ENCODE results near the gene MORN4.
"Not testable (repeated sequence)": the region's sequence is repeated elsewhere in the genome, so short reads cannot be mapped to it uniquely, and the experiment has no call there.

The MORN4 gene

GRCh38 chr10:97642471-97643159 is 9.3 kb upstream of the MORN4 start:
- peaks cover 12% of the 10 kb centered on the region for H3K4me1 ChIP-seq (ENCODE audit: control insufficient read depth, insufficient read depth, low read length, poor library complexity, severe bottlenecking)
- not testable (repeated sequence) for H3K27ac ChIP-seq (ENCODE audit: insufficient read depth, low read length, poor library complexity, severe bottlenecking); H3K4me3 ChIP-seq (ENCODE audit: insufficient read depth, low read depth, low read length, poor library complexity, severe bottlenecking)

GRCh38 chr10:97640868-97641811 is 7.8 kb upstream of the MORN4 start:
- Histone ChIP-seq H3K27ac (ENCODE audit: insufficient read depth, low read length, poor library complexity, severe bottlenecking) (peak overlapping the region; percentile 62), H3K9me3 (ENCODE audit: control insufficient read depth, low read length) (no peaks in the 10 kb centered on the region)
- DNase-seq: peak in 1 of 3 donors; percentile 6

More at GRCh38 chr10:97642471-97643159, 9.3 kb upstream of the MORN4 start:
- not testable (repeated sequence) for DNase-seq; H3K9me3 ChIP-seq (ENCODE audit: control insufficient read depth, low read length); H3K36me3 ChIP-seq (ENCODE audit: control insufficient read depth, insufficient read depth, low read length); H3K27me3 ChIP-seq (replicated peaks; ENCODE audit: control insufficient read depth, insufficient read depth, low read length, poor library complexity, severe bottlenecking)

GRCh38 chr10:97640174-97640867 is 7.0 kb upstream of the MORN4 start, which contains the start of gene PI4K2A:
Gene PI4K2A, plus strand, starts transcription at chr10:97640671. Its CDS starts 72 bp downstream, at chr10:97640743.
- H3K4me3 ChIP-seq (ENCODE audit: insufficient read depth, low read depth, low read length, poor library complexity, severe bottlenecking): peak within 1 kb of the TSS; percentile 93
- DNase-seq: peak; percentile 97 to 98 (median 98)

More at GRCh38 chr10:97640868-97641811, 7.8 kb upstream of the MORN4 start:
- Histone ChIP-seq H3K4me3 (ENCODE audit: insufficient read depth, low read depth, low read length, poor library complexity, severe bottlenecking) (peak overlapping the region; percentile 93), H3K4me1 (ENCODE audit: control insufficient read depth, insufficient read depth, low read length, poor library complexity, severe bottlenecking) (peaks cover 12% of the 10 kb centered on the region), H3K36me3 (ENCODE audit: control insufficient read depth, insufficient read depth, low read length) (no peaks in the 10 kb centered on the region), H3K27me3 (replicated peaks; ENCODE audit: control insufficient read depth, insufficient read depth, low read length, poor library complexity, severe bottlenecking) (no peaks in the 10 kb centered on the region)

GRCh38 chr10:97639090-97639489 is 5.8 kb upstream of the MORN4 start:
- peaks cover 12% of the 10 kb centered on the region for H3K4me1 ChIP-seq (ENCODE audit: control insufficient read depth, insufficient read depth, low read length, poor library complexity, severe bottlenecking)
- not testable (repeated sequence) for DNase-seq; H3K27ac ChIP-seq (ENCODE audit: insufficient read depth, low read length, poor library complexity, severe bottlenecking); H3K36me3 ChIP-seq (ENCODE audit: control insufficient read depth, insufficient read depth, low read length); H3K9me3 ChIP-seq (ENCODE audit: control insufficient read depth, low read length); H3K27me3 ChIP-seq (replicated peaks; ENCODE audit: control insufficient read depth, insufficient read depth, low read length, poor library complexity, severe bottlenecking); H3K4me3 ChIP-seq (ENCODE audit: insufficient read depth, low read depth, low read length, poor library complexity, severe bottlenecking)

More at GRCh38 chr10:97640174-97640867, 7.0 kb upstream of the MORN4 start, which contains the start of gene PI4K2A:
- Histone ChIP-seq H3K4me1 (ENCODE audit: control insufficient read depth, insufficient read depth, low read length, poor library complexity, severe bottlenecking) (peaks cover 12% of the 10 kb centered on the region), H3K36me3 (ENCODE audit: control insufficient read depth, insufficient read depth, low read length) (no peaks in the 10 kb centered on the region), H3K27me3 (replicated peaks; ENCODE audit: control insufficient read depth, insufficient read depth, low read length, poor library complexity, severe bottlenecking) (no peaks in the 10 kb centered on the region), H3K27ac (ENCODE audit: insufficient read depth, low read length, poor library complexity, severe bottlenecking) (peak within 1 kb of the TSS; percentile 62), H3K9me3 (ENCODE audit: control insufficient read depth, low read length) (no peaks in the 10 kb centered on the region)

GRCh38 chr10:97635577-97635976 is 2.3 kb upstream of the MORN4 start:
- no peaks in the 10 kb centered on the region for H3K9me3 ChIP-seq (ENCODE audit: control insufficient read depth, low read length)
- no peaks in the 10 kb centered on the region for H3K36me3 ChIP-seq (ENCODE audit: control insufficient read depth, insufficient read depth, low read length)
- no peaks in the 10 kb centered on the region for H3K4me1 ChIP-seq (ENCODE audit: control insufficient read depth, insufficient read depth, low read length, poor library complexity, severe bottlenecking)
- H3K4me3 ChIP-seq (ENCODE audit: insufficient read depth, low read depth, low read length, poor library complexity, severe bottlenecking): no peak overlapping the region
- no peak for DNase-seq
- H3K27me3 ChIP-seq (replicated peaks; ENCODE audit: control insufficient read depth, insufficient read depth, low read length, poor library complexity, severe bottlenecking): no peaks in the 10 kb centered on the region
- no peak overlapping the region for H3K27ac ChIP-seq (ENCODE audit: insufficient read depth, low read length, poor library complexity, severe bottlenecking)

- no peak overlapping the region for H3K27ac ChIP-seq (ENCODE audit: insufficient read depth, low read length, poor library complexity, severe bottlenecking)
- H3K4me3 ChIP-seq (ENCODE audit: insufficient read depth, low read depth, low read length, poor library complexity, severe bottlenecking): peak overlapping the region; percentile 59
- H3K9me3 ChIP-seq (ENCODE audit: control insufficient read depth, low read length): no peaks in the 10 kb centered on the region
- no peaks in the 10 kb centered on the region for H3K4me1 ChIP-seq (ENCODE audit: control insufficient read depth, insufficient read depth, low read length, poor library complexity, severe bottlenecking)
- no peak for DNase-seq
- no peaks in the 10 kb centered on the region for H3K36me3 ChIP-seq (ENCODE audit: control insufficient read depth, insufficient read depth, low read length)
- no peaks in the 10 kb centered on the region for H3K27me3 ChIP-seq (replicated peaks; ENCODE audit: control insufficient read depth, insufficient read depth, low read length, poor library complexity, severe bottlenecking)
These were observed 621 bp upstream of the MORN4 start for GRCh38 chr10:97633921-97634320.

- no peak overlapping the region for H3K4me3 ChIP-seq (ENCODE audit: insufficient read depth, low read depth, low read length, poor library complexity, severe bottlenecking)
- no peaks in the 10 kb centered on the region for H3K4me1 ChIP-seq (ENCODE audit: control insufficient read depth, insufficient read depth, low read length, poor library complexity, severe bottlenecking)
- H3K9me3 ChIP-seq (ENCODE audit: control insufficient read depth, low read length): no peaks in the 10 kb centered on the region
- H3K27me3 ChIP-seq (replicated peaks; ENCODE audit: control insufficient read depth, insufficient read depth, low read length, poor library complexity, severe bottlenecking): no peaks in the 10 kb centered on the region
- H3K27ac ChIP-seq (ENCODE audit: insufficient read depth, low read length, poor library complexity, severe bottlenecking): no peak overlapping the region
- H3K36me3 ChIP-seq (ENCODE audit: control insufficient read depth, insufficient read depth, low read length): no peaks in the 10 kb centered on the region
- DNase-seq: no peak
These were observed 2.2 kb downstream of the MORN4 start for GRCh38 chr10:97631098-97631497.

GRCh38 chr10:97629289-97629688 is 4.0 kb downstream of the MORN4 start:
- H3K27me3 ChIP-seq (replicated peaks; ENCODE audit: control insufficient read depth, insufficient read depth, low read length, poor library complexity, severe bottlenecking): no peaks in the 10 kb centered on the region
- H3K4me3 ChIP-seq (ENCODE audit: insufficient read depth, low read depth, low read length, poor library complexity, severe bottlenecking): no peak overlapping the region
- no peak overlapping the region for H3K27ac ChIP-seq (ENCODE audit: insufficient read depth, low read length, poor library complexity, severe bottlenecking)
- no peak for DNase-seq
- H3K4me1 ChIP-seq (ENCODE audit: control insufficient read depth, insufficient read depth, low read length, poor library complexity, severe bottlenecking): no peaks in the 10 kb centered on the region
- H3K36me3 ChIP-seq (ENCODE audit: control insufficient read depth, insufficient read depth, low read length): no peaks in the 10 kb centered on the region
- H3K9me3 ChIP-seq (ENCODE audit: control insufficient read depth, low read length): no peaks in the 10 kb centered on the region

GRCh38 chr10:97628228-97628627 is 5.1 kb downstream of the MORN4 start:
- Histone ChIP-seq H3K36me3 (ENCODE audit: control insufficient read depth, insufficient read depth, low read length) (no peaks in the 10 kb centered on the region), H3K4me3 (ENCODE audit: insufficient read depth, low read depth, low read length, poor library complexity, severe bottlenecking) (no peak overlapping the region), H3K4me1 (ENCODE audit: control insufficient read depth, insufficient read depth, low read length, poor library complexity, severe bottlenecking) (no peaks in the 10 kb centered on the region), H3K27ac (ENCODE audit: insufficient read depth, low read length, poor library complexity, severe bottlenecking) (no peak overlapping the region), H3K9me3 (ENCODE audit: control insufficient read depth, low read length) (no peaks in the 10 kb centered on the region), H3K27me3 (replicated peaks; ENCODE audit: control insufficient read depth, insufficient read depth, low read length, poor library complexity, severe bottlenecking) (no peaks in the 10 kb centered on the region)
- no peak for DNase-seq

Data from effector memory CD4-positive, alpha-beta T cell (primary cell).